ENCODE results near the gene TMEM131L.
A peak's percentile ranks its signal among the peaks of the same experiment; 100 is the strongest.

TMEM131L gene

DNA sequence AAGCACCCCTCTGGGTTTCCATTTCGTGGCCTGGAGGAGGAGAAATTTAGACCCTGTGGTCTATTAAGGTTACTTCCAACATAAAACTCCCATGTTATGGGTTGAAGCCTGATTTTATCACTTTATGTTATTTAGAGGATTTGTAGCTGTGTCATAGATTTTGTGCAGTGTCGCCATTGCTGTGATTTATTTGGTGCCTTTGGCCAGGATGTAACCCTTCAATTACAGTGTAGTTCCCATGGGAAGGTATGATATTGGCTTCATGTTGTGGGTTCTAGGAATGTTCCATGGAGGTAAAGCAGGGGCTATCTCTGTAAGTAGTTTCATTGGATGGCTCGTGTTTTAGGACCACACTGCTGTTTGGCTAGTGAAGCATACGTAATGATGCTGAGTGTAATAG lies 58.5 kb downstream of the TMEM131L start:
- Histone ChIP-seq H3K9ac (ENCODE audit: low read length) (no peak overlapping the region), H3K36me3 (ENCODE audit: insufficient read depth, low read length) (peaks cover 60% of the 10 kb centered on the region), H3K4me1 (ENCODE audit: insufficient read depth, low read length, severe bottlenecking) (peaks cover 90% of the 10 kb centered on the region), H3K4me2 (ENCODE audit: low read length) (no peak overlapping the region), H3K4me3 (ENCODE audit: low read depth, low read length, poor library complexity, severe bottlenecking) (no peak overlapping the region), H3K9me2 (ENCODE audit: low read depth, low read length) (no peaks in the 10 kb centered on the region), H3K27ac (ENCODE audit: low read depth, low read length, poor library complexity, severe bottlenecking) (peak overlapping the region; percentile 77), H3K79me2 (ENCODE audit: insufficient read depth, low read length) (peaks cover 98% of the 10 kb centered on the region), H4K20me1 (ENCODE audit: insufficient read depth, low read length) (no peaks in the 10 kb centered on the region), H2AFZ (ENCODE audit: low read length) (no peak overlapping the region), H3K9me3 (ENCODE audit: low read length) (no peaks in the 10 kb centered on the region), H3K27me3 (ENCODE audit: insufficient read depth, low read length) (no peaks in the 10 kb centered on the region), H3F3A (ENCODE audit: insufficient read depth, low read length) (no peaks in the 10 kb centered on the region)
- no peak for TF ChIP-seq EZH2 (IDR thresholded peaks at IDR 0.05; ENCODE audit: borderline replicate concordance, low read length)
- TF ChIP-seq, protein P1, sequence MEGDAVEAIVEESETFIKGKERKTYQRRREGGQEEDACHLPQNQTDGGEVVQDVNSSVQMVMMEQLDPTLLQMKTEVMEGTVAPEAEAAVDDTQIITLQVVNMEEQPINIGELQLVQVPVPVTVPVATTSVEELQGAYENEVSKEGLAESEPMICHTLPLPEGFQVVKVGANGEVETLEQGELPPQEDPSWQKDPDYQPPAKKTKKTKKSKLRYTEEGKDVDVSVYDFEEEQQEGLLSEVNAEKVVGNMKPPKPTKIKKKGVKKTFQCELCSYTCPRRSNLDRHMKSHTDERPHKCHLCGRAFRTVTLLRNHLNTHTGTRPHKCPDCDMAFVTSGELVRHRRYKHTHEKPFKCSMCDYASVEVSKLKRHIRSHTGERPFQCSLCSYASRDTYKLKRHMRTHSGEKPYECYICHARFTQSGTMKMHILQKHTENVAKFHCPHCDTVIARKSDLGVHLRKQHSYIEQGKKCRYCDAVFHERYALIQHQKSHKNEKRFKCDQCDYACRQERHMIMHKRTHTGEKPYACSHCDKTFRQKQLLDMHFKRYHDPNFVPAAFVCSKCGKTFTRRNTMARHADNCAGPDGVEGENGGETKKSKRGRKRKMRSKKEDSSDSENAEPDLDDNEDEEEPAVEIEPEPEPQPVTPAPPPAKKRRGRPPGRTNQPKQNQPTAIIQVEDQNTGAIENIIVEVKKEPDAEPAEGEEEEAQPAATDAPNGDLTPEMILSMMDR (IDR thresholded peaks at IDR 0.05; ENCODE audit: low read length): no peak

DNA sequence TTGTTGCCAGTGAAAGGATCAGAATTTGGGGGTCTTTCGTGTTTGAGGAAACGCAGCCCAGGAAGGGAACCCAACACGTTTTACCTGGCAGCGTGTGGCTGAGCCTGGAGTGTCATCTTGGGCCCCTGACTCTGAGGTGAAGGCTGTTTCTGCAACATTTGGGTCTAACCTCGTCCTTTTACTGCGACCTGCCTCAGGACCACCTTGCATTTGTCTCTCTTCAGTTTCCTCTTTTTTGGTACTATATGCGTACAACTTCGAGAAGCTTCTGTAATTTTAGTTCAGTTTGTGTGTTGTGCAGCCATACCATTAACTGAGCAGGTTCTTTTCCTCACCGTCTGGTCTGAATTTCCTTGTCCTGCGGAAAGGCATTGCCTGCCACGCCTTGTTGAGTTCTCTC lies 61.5 kb downstream of the TMEM131L start:
- H3K9me2 ChIP-seq (ENCODE audit: low read depth, low read length): no peaks in the 10 kb centered on the region
- peaks cover 98% of the 10 kb centered on the region for H3K79me2 ChIP-seq (ENCODE audit: insufficient read depth, low read length)
- H3K4me3 ChIP-seq (ENCODE audit: low read depth, low read length, poor library complexity, severe bottlenecking): peak overlapping the region; percentile 5
- peak overlapping the region; percentile 2; the same call in 1 of the 2 replicates for H3K9ac ChIP-seq (ENCODE audit: low read length)
- no peaks in the 10 kb centered on the region for H3F3A ChIP-seq (ENCODE audit: insufficient read depth, low read length)
- peaks cover 84% of the 10 kb centered on the region for H3K36me3 ChIP-seq (ENCODE audit: insufficient read depth, low read length)
- H3K4me2 ChIP-seq (ENCODE audit: low read length): peak overlapping the region; percentile 48
- H3K4me1 ChIP-seq (ENCODE audit: insufficient read depth, low read length, severe bottlenecking): peaks cover 87% of the 10 kb centered on the region
- H3K27ac ChIP-seq (ENCODE audit: low read depth, low read length, poor library complexity, severe bottlenecking): peak overlapping the region; percentile 72
- H3K27me3 ChIP-seq (ENCODE audit: insufficient read depth, low read length): no peaks in the 10 kb centered on the region
- H2AFZ ChIP-seq (ENCODE audit: low read length): no peak overlapping the region
- no peaks in the 10 kb centered on the region for H4K20me1 ChIP-seq (ENCODE audit: insufficient read depth, low read length)
- no peaks in the 10 kb centered on the region for H3K9me3 ChIP-seq (ENCODE audit: low read length)
- no peak for TF ChIP-seq EZH2 (IDR thresholded peaks at IDR 0.05; ENCODE audit: borderline replicate concordance, low read length)
- TF ChIP-seq, protein P1 (IDR thresholded peaks at IDR 0.05; ENCODE audit: low read length): no peak

DNA sequence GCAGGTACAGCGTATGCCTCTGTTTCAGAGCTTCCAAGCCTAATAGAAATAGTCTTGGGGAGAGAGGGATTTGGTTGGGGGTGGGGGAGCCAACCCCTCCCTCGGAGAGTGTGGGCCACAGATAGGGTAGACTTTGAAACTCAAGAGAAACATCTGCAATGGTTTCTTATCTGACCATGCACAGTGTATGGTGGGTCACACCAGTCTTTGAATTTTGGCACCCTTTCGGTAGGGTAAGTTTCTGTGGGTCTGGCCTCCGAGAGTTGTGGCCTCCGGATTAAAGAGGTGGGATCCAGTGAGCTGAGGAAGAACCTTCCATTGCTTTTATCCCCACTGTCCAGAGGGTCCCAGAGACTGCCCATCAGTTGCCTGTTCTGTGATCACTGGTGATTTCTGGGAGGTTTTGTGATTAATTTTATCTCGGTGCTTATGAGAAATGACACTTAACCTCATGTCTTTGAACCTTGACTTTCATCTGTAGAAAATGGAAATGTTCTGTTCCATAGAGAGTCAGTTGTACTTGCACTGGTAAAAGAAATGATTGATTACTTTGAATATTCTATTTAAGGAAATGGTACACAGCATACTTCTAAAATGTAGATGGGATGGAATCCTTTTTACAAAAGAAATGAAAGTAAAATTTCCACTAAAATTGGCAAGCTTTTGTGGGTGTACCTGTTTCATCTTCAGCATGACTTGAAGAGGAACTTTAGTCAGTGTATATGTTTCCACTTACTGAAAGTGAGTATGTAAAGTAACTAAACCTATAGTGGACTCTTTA lies 62.7 kb downstream of the TMEM131L start:
- H3K9ac ChIP-seq (ENCODE audit: low read length): peak overlapping the region; percentile 6; the same call in 1 of the 2 replicates
- H3K4me3 ChIP-seq (ENCODE audit: low read depth, low read length, poor library complexity, severe bottlenecking): peak overlapping the region; percentile 2
- no peaks in the 10 kb centered on the region; the same call in 1 of the 2 replicates for H4K20me1 ChIP-seq (ENCODE audit: insufficient read depth, low read length)
- peaks cover 98% of the 10 kb centered on the region for H3K79me2 ChIP-seq (ENCODE audit: insufficient read depth, low read length)
- H2AFZ ChIP-seq (ENCODE audit: low read length): no peak overlapping the region
- TF ChIP-seq, protein P1 (IDR thresholded peaks at IDR 0.05; ENCODE audit: low read length): no peak
- no peak for TF ChIP-seq EZH2 (IDR thresholded peaks at IDR 0.05; ENCODE audit: borderline replicate concordance, low read length)
- no peaks in the 10 kb centered on the region for H3F3A ChIP-seq (ENCODE audit: insufficient read depth, low read length)
- no peaks in the 10 kb centered on the region for H3K9me3 ChIP-seq (ENCODE audit: low read length)
- H3K4me2 ChIP-seq (ENCODE audit: low read length): peak overlapping the region; percentile 48
- peaks cover 85% of the 10 kb centered on the region for H3K4me1 ChIP-seq (ENCODE audit: insufficient read depth, low read length, severe bottlenecking)
- H3K27me3 ChIP-seq (ENCODE audit: insufficient read depth, low read length): no peaks in the 10 kb centered on the region
- peak overlapping the region; percentile 72 for H3K27ac ChIP-seq (ENCODE audit: low read depth, low read length, poor library complexity, severe bottlenecking)
- no peaks in the 10 kb centered on the region for H3K9me2 ChIP-seq (ENCODE audit: low read depth, low read length)
- H3K36me3 ChIP-seq (ENCODE audit: insufficient read depth, low read length): peaks cover 88% of the 10 kb centered on the region

All from OCI-LY1 (cell line).